Nephron (organoid): ENCODE measurements around the gene INCA1.

Source experiments
- H3K27ac Mint-ChIP-seq, 3 experiments: 2 replicates each; pipeline ENCODE4 v1.8.0; 2020; ENCODE audit warnings: mixed read lengths in 3 of 3, mild to moderate bottlenecking in 2 of 3, moderate library complexity in 1 of 3
- H3K27me3 Mint-ChIP-seq: 2 replicates; pipeline ENCODE4 v1.8.0; 2021; ENCODE audit warnings: low read depth, mild to moderate bottlenecking, moderate library complexity, mixed read lengths
- H3K36me3 Mint-ChIP-seq: 2 replicates; pipeline ENCODE4 v1.8.0; 2020; ENCODE audit warnings: low read depth, mixed read lengths
- H3K4me1 Mint-ChIP-seq: 2 replicates; pipeline ENCODE4 v1.8.0; 2020; ENCODE audit warnings: mixed read lengths
- H3K4me3 Mint-ChIP-seq, 3 experiments: 2 replicates each; pipeline ENCODE4 v1.8.0; 2020; ENCODE audit warnings: mild to moderate bottlenecking in 3 of 3, mixed read lengths in 3 of 3, moderate library complexity in 2 of 3
- H3K9me3 Mint-ChIP-seq: 2 replicates; pipeline ENCODE4 v1.8.0; 2020; ENCODE audit warnings: mixed read lengths
- CTCF ChIP-seq, 3 experiments: fragments of 200-600 bp; sonication (generic); IDR thresholded peaks; one replicate each; pipeline ENCODE4 v1.5.0; 2021; ENCODE audit warnings: antibody characterized with exemption in 3 of 3; ENCODE audit not compliant: unreplicated experiment in 3 of 3

Gene INCA1

DNA sequence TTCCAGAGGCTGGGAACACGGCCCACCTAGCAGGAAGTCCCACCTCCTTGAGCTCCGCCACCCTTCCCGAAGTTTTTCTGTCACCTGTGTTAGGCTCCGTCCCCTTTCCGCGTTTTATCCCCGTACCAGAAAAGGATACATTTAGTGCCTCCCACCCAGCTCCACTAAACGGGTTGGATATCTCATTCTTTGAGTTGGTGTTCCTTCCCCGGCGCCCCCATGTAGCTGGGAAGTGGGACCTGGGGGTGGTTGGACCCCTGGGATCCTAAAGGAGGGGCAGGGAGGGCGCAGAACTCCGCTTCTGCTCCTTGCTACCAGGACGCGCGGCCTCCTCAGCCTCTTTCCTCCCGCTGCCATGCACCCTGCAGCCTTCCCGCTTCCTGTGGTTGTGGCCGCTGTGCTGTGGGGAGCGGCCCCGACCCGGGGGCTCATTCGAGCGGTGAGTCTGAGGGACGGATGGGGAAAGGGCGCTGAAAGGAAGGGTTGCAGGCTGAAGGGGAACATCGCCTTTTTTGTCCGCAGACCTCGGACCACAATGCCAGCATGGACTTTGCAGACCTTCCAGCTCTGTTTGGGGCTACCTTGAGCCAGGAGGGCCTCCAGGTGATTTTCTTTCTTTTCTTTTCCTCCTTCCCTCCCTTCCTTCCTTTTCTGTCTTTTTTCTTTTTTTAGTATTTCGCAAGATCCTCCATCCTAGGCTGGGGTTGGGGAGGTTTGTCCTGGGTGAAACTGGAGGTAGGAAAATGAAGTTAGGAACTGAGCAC is 56.6 kb downstream of the INCA1 start:
- H3K27me3 Mint-ChIP-seq = no peaks in the 10 kb centered on the region
- peak overlapping the region; percentile 99 to 100 (median 100) for H3K27ac Mint-ChIP-seq
- no peak for TF ChIP-seq CTCF (IDR thresholded peaks at IDR 0.05; ENCODE audit: unreplicated experiment in 3 of 3)
- H3K4me1 Mint-ChIP-seq = peaks cover 54% of the 10 kb centered on the region
- H3K36me3 Mint-ChIP-seq = peaks cover 51% of the 10 kb centered on the region
- H3K9me3 Mint-ChIP-seq = no peaks in the 10 kb centered on the region
- peak overlapping the region; percentile 91 to 98 (median 93) for H3K4me3 Mint-ChIP-seq

DNA sequence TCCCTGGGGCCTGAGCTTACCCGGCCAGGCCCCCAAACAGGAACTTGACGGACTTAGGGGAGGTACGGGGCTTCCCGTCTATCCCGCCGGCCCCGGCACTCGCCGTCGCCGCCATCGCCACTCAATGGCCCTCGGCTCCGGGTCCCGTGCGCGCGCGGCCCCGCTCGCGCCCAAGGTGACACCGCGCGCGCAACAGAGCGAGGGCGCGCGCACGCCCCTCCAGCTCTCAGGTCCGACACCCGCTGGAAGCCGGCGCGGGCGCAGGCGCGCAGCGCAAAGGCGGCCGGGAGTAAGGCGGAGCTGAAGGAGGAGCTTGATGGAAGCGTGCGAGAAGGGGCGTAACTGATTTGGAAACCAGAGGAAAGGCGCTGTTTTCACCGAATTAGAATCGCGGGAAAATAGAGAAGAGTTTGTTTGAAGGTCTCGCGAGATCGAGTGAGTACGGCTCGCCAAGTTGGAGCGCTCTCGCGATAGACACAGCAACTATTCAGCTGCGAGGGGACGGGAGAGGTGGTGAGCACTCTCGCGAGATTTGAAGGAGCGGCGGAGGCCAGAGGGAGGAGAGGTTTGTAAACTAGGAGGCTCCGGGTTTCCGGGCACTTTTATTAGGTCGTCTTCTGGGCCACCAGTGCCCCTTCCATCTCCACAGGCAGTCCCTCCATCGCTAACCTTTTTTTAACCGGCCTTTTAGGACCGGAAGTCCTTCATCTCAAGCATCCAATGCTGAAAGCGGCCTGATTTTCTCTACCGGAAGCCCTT is 57.3 kb downstream of the INCA1 start, which contains the start of the genes RNF167 and SLC25A11:
Gene RNF167 (plus strand): TSS at position 473 of the 759 bp plus-strand sequence. CDS start 642 bp downstream, outside the sequence.
Gene SLC25A11 (minus strand): TSS at position 251 of the 759 bp plus-strand sequence. CDS start 136 bp downstream, at position 115.
- no peak for TF ChIP-seq CTCF (IDR thresholded peaks at IDR 0.05; ENCODE audit: unreplicated experiment in 3 of 3)
- Mint-ChIP-seq H3K27me3 (no peaks in the 10 kb centered on the region), H3K27ac (peak within 1 kb of the TSS; percentile 99 to 100 (median 100)), H3K36me3 (peaks cover 43% of the 10 kb centered on the region), H3K4me3 (peak within 1 kb of the TSS; percentile 91 to 98 (median 93)), H3K4me1 (peaks cover 47% of the 10 kb centered on the region), H3K9me3 (no peaks in the 10 kb centered on the region)

GRCh38 chr17:4939546-4939795 is 57.9 kb downstream of the INCA1 start:
- TF ChIP-seq CTCF (IDR thresholded peaks at IDR 0.05; ENCODE audit: unreplicated experiment in 3 of 3) = no peak
- H3K27ac Mint-ChIP-seq = peak overlapping the region; percentile 97 to 100 (median 99)
- H3K27me3 Mint-ChIP-seq = no peaks in the 10 kb centered on the region
- H3K9me3 Mint-ChIP-seq = no peaks in the 10 kb centered on the region
- H3K4me3 Mint-ChIP-seq = peak overlapping the region; percentile 91 to 98 (median 93)
- H3K36me3 Mint-ChIP-seq = peaks cover 38% of the 10 kb centered on the region
- peaks cover 47% of the 10 kb centered on the region for H3K4me1 Mint-ChIP-seq

DNA sequence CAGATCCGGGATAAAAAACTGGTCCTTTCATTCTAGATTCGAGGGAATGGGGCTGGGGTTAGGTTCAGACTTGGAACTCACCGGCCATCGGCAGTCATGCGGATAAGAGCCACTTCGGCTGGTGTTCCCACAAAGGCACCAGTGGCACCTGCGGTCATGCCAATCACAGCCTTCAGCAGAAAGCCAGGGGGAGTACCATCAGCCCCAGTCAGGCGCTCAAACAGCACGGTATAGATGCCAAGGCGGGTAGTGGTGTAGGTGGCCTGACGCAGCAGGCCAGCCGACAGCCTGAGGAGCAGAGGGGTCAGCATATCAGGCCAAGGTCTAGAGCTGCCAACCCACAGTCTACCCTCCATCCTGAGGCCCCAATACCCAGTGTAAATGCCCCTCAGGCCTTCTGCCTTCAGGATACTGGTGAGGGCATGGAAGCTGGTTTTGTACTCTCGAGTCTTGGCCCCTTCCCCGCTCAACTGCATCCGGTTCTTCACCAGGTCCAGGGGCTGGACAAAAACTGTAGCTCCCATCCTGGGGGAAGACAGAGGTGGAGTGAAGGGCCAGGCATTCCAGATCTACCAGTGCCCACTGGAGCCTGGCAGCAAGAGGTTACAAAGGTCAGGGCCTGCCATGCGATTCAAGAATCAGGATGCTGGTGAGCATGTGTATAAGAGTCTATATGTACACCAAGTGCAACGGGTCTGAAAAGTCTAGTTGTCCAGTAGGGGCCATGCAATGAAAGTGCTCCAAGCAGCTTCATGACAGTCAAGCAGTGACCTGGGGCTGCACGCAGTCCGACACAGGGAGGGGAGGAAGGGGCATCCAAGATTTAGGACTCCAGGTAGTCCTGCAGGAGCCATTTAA is 58.4 kb downstream of the INCA1 start:
- H3K27me3 Mint-ChIP-seq = no peaks in the 10 kb centered on the region
- no peak for TF ChIP-seq CTCF (IDR thresholded peaks at IDR 0.05; ENCODE audit: unreplicated experiment in 3 of 3)
- H3K27ac Mint-ChIP-seq = peak overlapping the region; percentile 97 to 100 (median 99)
- peaks cover 47% of the 10 kb centered on the region for H3K4me1 Mint-ChIP-seq
- peak overlapping the region; percentile 91 to 98 (median 93) for H3K4me3 Mint-ChIP-seq
- peaks cover 33% of the 10 kb centered on the region for H3K36me3 Mint-ChIP-seq
- no peaks in the 10 kb centered on the region for H3K9me3 Mint-ChIP-seq
